ENCODE measurements around the gene FHL2. TPM values are rescaled to one million over a fixed set of nuclear protein-coding genes. Genes with fewer than 3 reads are reported as not detected.
"Not testable (repeated sequence)": the region's sequence is repeated elsewhere in the genome, so short reads cannot be mapped to it uniquely, and the experiment has no call there.

The FHL2 gene
- total and polyA plus RNA-seq, 2 donors (not counting 1 experiment from before 2014, with no cell fraction given) = not detected

DNA sequence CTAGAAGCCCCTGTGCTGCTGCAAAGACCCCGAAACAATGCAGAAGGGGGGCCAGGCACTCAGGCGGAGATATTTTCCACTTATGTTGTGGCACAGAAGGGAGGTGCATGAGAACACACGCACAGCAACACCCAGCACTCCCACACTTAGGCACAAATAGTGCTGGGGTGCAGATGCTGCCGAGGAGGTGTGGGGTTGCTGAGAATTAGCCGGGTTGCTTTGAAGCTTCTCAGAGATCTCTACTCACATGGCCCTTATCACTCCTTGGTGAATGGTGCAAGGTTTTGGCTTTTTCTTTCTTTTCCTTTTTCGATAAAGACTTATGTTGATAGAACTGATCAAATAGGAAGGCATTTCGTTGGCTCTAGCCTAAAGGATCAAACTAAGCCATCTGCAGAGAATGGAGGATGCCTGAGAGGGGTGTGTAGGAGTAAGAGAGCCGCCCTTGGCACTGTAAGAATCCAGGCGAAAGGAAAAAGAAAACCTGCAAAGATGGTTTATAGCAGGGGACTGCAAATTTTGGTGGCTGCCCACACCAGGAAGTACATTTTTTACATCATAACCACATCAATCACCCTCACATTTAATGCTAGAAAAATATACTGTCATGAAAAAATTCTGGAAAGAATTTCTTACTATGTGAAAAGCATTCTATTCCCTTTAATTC lies 27.9 kb upstream of the FHL2 start:
- ChIA-PET CTCF (no interaction called here), POLR2A (no interaction called here)
- Histone ChIP-seq H3K4me1 (ENCODE audit: control insufficient read depth in 2 of 2, insufficient read depth in 2 of 2, low read length in 2 of 2) (no peaks in the 10 kb centered on the region), H3K9ac (ENCODE audit: low read length) (no peak overlapping the region), H3K27me3 (replicated peaks in 1 of 4; ENCODE audit: control extremely low read depth in 1 of 4, control insufficient read depth in 3 of 4, insufficient read depth in 4 of 4, low read length in 3 of 4) (peaks cover 0 to 3% (median 1%) of the 10 kb centered on the region in 4 experiments), H3K9me3 (ENCODE audit: control extremely low read depth in 1 of 3, control insufficient read depth in 2 of 3, insufficient read depth in 1 of 3, low read length in 2 of 3) (no peaks in the 10 kb centered on the region), H2AFZ (ENCODE audit: insufficient read depth, low read depth, low read length, poor library complexity, severe bottlenecking) (no peak overlapping the region), H3K27ac (ENCODE audit: low read length in 2 of 2) (no peak overlapping the region), H3K4me2 (replicated peaks; ENCODE audit: low read depth, low read length, poor library complexity, severe bottlenecking) (no peak overlapping the region), H4K20me1 (ENCODE audit: control insufficient read depth, insufficient read depth, low read length, poor library complexity, severe bottlenecking) (no peaks in the 10 kb centered on the region), H3K4me3 (ENCODE audit: control extremely low read depth in 1 of 5, extremely low read depth in 1 of 5, insufficient read depth in 1 of 5, low read depth in 2 of 5, low read length in 4 of 5) (no peak overlapping the region), H3K79me2 (ENCODE audit: control insufficient read depth, insufficient read depth, low read length) (no peaks in the 10 kb centered on the region), H3K36me3 (replicated peaks in 1 of 2; ENCODE audit: control extremely low read depth in 1 of 2, control insufficient read depth in 1 of 2, extremely low read depth in 1 of 2, insufficient read depth in 2 of 2, low read length in 1 of 2) (no peaks in the 10 kb centered on the region)
- intact Hi-C loops (cut with micrococcal nuclease) = no loop called here
- no peak for TF ChIP-seq EZH2 (IDR thresholded peaks at IDR 0.05; ENCODE audit: borderline replicate concordance, insufficient read depth, low read depth, low read length, poor library complexity, severe bottlenecking)
- TF ChIP-seq, protein P1, sequence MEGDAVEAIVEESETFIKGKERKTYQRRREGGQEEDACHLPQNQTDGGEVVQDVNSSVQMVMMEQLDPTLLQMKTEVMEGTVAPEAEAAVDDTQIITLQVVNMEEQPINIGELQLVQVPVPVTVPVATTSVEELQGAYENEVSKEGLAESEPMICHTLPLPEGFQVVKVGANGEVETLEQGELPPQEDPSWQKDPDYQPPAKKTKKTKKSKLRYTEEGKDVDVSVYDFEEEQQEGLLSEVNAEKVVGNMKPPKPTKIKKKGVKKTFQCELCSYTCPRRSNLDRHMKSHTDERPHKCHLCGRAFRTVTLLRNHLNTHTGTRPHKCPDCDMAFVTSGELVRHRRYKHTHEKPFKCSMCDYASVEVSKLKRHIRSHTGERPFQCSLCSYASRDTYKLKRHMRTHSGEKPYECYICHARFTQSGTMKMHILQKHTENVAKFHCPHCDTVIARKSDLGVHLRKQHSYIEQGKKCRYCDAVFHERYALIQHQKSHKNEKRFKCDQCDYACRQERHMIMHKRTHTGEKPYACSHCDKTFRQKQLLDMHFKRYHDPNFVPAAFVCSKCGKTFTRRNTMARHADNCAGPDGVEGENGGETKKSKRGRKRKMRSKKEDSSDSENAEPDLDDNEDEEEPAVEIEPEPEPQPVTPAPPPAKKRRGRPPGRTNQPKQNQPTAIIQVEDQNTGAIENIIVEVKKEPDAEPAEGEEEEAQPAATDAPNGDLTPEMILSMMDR (IDR thresholded peaks at IDR 0.05) = no peak
- Mint-ChIP-seq H3K9me3 (ENCODE audit: insufficient read depth) (peaks cover 2% of the 10 kb centered on the region), H3K27ac (no peak overlapping the region), H3K4me3 (no peak overlapping the region), H3K27me3 (peaks cover 28% of the 10 kb centered on the region), H3K4me1 (no peaks in the 10 kb centered on the region)
- ATAC-seq (ENCODE audit: low read depth) = no peak
- no peak for DNase-seq
- 22% methylated on average over 2 of the region's 9 CpGs for WGBS (ENCODE audit: insufficient coverage)

DNA sequence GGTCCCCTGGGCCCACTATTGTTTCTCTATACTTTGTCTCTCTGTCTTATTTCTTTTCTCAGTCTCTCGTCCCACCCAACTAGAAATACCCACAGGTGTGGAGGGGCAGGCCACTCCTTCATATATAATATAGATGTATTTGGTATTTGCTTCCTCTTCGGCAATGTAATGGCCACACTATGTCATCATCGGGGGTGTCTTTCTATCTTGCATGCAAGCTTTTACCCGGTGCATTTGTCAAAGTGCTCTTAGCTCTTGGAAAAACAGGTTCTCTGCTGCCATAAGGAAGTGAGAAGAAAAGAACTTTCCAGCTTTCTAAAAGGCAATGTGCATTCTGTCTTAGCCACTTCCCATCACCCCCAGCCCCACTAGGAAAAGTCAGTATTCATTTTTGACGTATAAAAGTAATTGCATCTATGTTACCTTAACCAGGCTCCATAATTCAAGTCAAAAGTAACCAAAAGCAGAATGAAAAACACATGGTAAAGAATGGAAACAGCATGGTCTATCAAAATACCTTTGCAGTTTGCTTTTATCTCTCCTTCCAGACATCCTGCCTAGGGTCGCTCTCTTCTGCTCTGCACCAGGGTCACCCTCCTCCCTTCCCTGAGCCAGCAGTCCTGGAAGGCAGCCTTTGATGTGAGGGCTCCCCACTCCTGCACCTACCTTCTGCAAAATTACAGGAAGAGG lies 27.2 kb upstream of the FHL2 start:
- Mint-ChIP-seq H3K27me3 (peaks cover 31% of the 10 kb centered on the region), H3K4me1 (no peaks in the 10 kb centered on the region), H3K27ac (no peak overlapping the region), H3K4me3 (no peak overlapping the region), H3K9me3 (ENCODE audit: insufficient read depth) (peaks cover 2% of the 10 kb centered on the region)
- 34% methylated on average over 4 of the region's 6 CpGs for WGBS (ENCODE audit: insufficient coverage)
- Histone ChIP-seq H2AFZ (ENCODE audit: insufficient read depth, low read depth, low read length, poor library complexity, severe bottlenecking) (no peak overlapping the region), H3K36me3 (replicated peaks in 1 of 2; ENCODE audit: control extremely low read depth in 1 of 2, control insufficient read depth in 1 of 2, extremely low read depth in 1 of 2, insufficient read depth in 2 of 2, low read length in 1 of 2) (no peaks in the 10 kb centered on the region), H3K27me3 (replicated peaks in 1 of 4; ENCODE audit: control extremely low read depth in 1 of 4, control insufficient read depth in 3 of 4, insufficient read depth in 4 of 4, low read length in 3 of 4) (peaks cover 0 to 3% (median 1%) of the 10 kb centered on the region in 4 experiments), H3K9ac (ENCODE audit: low read length) (no peak overlapping the region), H3K27ac (ENCODE audit: low read length in 2 of 2) (no peak overlapping the region), H4K20me1 (ENCODE audit: control insufficient read depth, insufficient read depth, low read length, poor library complexity, severe bottlenecking) (no peaks in the 10 kb centered on the region), H3K4me1 (ENCODE audit: control insufficient read depth in 2 of 2, insufficient read depth in 2 of 2, low read length in 2 of 2) (no peaks in the 10 kb centered on the region), H3K4me3 (ENCODE audit: control extremely low read depth in 1 of 5, extremely low read depth in 1 of 5, insufficient read depth in 1 of 5, low read depth in 2 of 5, low read length in 4 of 5) (no peak overlapping the region), H3K79me2 (ENCODE audit: control insufficient read depth, insufficient read depth, low read length) (no peaks in the 10 kb centered on the region), H3K9me3 (ENCODE audit: control extremely low read depth in 1 of 3, control insufficient read depth in 2 of 3, insufficient read depth in 1 of 3, low read length in 2 of 3) (no peaks in the 10 kb centered on the region), H3K4me2 (replicated peaks; ENCODE audit: low read depth, low read length, poor library complexity, severe bottlenecking) (no peak overlapping the region)
- no peak for ATAC-seq (ENCODE audit: low read depth)
- ChIA-PET CTCF (no interaction called here), POLR2A (no interaction called here)
- no peak for DNase-seq
- intact Hi-C loops (cut with micrococcal nuclease) = no loop called here
- no peak for TF ChIP-seq EZH2 (IDR thresholded peaks at IDR 0.05; ENCODE audit: borderline replicate concordance, insufficient read depth, low read depth, low read length, poor library complexity, severe bottlenecking)

DNA sequence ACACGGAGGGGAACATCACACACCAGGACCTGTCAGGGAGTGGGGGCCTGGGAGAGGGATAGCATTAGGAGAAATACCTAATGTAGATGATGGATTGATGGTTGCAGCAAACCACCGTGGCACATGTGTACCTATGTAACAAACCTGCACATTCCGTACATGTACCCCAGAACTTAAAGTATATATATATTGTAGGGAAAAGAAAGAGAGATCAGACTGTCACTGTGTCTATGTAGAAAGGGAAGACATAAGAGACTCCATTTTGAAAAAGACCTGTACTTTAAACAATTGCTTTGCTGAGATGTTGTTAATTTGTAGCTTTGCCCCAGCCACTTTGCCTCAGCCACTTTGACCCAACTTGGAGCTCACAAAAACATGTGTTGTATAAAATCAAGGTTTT lies 26.0 kb upstream of the FHL2 start:
- H3K4me1 ChIP-seq (ENCODE audit: control insufficient read depth in 2 of 2, insufficient read depth in 2 of 2, low read length in 2 of 2); H3K4me1 Mint-ChIP-seq; ATAC-seq (ENCODE audit: low read depth); intact Hi-C loops (cut with micrococcal nuclease); H3K27ac ChIP-seq (ENCODE audit: low read length in 2 of 2); H3K9me3 Mint-ChIP-seq (ENCODE audit: insufficient read depth); H3K9ac ChIP-seq (ENCODE audit: low read length); H4K20me1 ChIP-seq (ENCODE audit: control insufficient read depth, insufficient read depth, low read length, poor library complexity, severe bottlenecking); H3K4me3 Mint-ChIP-seq; H3K27me3 ChIP-seq (replicated peaks in 1 of 4; ENCODE audit: control extremely low read depth in 1 of 4, control insufficient read depth in 3 of 4, insufficient read depth in 4 of 4, low read length in 3 of 4); H3K27ac Mint-ChIP-seq; POLR2A ChIA-PET; H3K36me3 ChIP-seq (replicated peaks in 1 of 2; ENCODE audit: control extremely low read depth in 1 of 2, control insufficient read depth in 1 of 2, extremely low read depth in 1 of 2, insufficient read depth in 2 of 2, low read length in 1 of 2); H3K9me3 ChIP-seq (ENCODE audit: control extremely low read depth in 1 of 3, control insufficient read depth in 2 of 3, insufficient read depth in 1 of 3, low read length in 2 of 3); H2AFZ ChIP-seq (ENCODE audit: insufficient read depth, low read depth, low read length, poor library complexity, severe bottlenecking); H3K4me3 ChIP-seq (ENCODE audit: control extremely low read depth in 1 of 5, extremely low read depth in 1 of 5, insufficient read depth in 1 of 5, low read depth in 2 of 5, low read length in 4 of 5); H3K4me2 ChIP-seq (replicated peaks; ENCODE audit: low read depth, low read length, poor library complexity, severe bottlenecking); DNase-seq; CTCF ChIA-PET; H3K79me2 ChIP-seq (ENCODE audit: control insufficient read depth, insufficient read depth, low read length): not testable (repeated sequence)
- peaks cover 33% of the 10 kb centered on the region for H3K27me3 Mint-ChIP-seq
- WGBS (ENCODE audit: insufficient coverage) = 100% methylated on average over 1 of the region's 3 CpGs

Measured in B cell (primary cell).